GM23338 (cell line): Measurements from ENCODE around the gene NDC80. TPM values are rescaled to one million over a fixed set of nuclear protein-coding genes. Genes with fewer than 3 reads are reported as not detected.

Source experiments
- ATAC-seq: fragments of 200-7000 bp; cut with Tn5 transposase; 3 replicates; pipeline ENCODE4 v1.9.1; 2020
- DNase-seq: peaks from one replicate; pipeline ENCODE4 v3.0.0-alpha.2; 2015; ENCODE audit warnings: low spot score
- H2AFZ ChIP-seq: fragments of 200-600 bp; sonication (generic); 2 replicates; pipeline ENCODE4 v1.8.0; 2016; ENCODE audit warnings: antibody characterized with exemption, mild to moderate bottlenecking, moderate library complexity
- H3F3A ChIP-seq: fragments of 200-600 bp; sonication (generic); replicated peaks from 2 replicates; pipeline ENCODE4 v1.8.0; 2017; ENCODE audit warnings: antibody characterized with exemption, mixed run types, low read depth
- H3K27ac ChIP-seq: fragments of 200-600 bp; sonication (generic); 2 replicates; pipeline ENCODE4 v1.6.1; 2016; ENCODE audit warnings: low read depth
- H3K27me3 ChIP-seq: fragments of 200-600 bp; sonication (generic); 2 replicates; pipeline ENCODE4 v1.8.0; 2016; ENCODE audit warnings: mild to moderate bottlenecking, mixed run types, moderate library complexity; ENCODE audit not compliant: insufficient read depth
- H3K36me3 ChIP-seq: fragments of 200-600 bp; sonication (generic); 2 replicates; pipeline ENCODE4 v1.8.0; 2016; ENCODE audit warnings: mild to moderate bottlenecking; ENCODE audit not compliant: insufficient read depth
- H3K4me1 ChIP-seq: fragments of 200-600 bp; sonication (generic); 2 replicates; pipeline ENCODE4 v1.8.0; 2016; ENCODE audit warnings: mild to moderate bottlenecking, moderate library complexity; ENCODE audit not compliant: insufficient read depth
- H3K4me2 ChIP-seq: fragments of 200-600 bp; sonication (generic); 2 replicates; pipeline ENCODE4 v1.7.1; 2017; ENCODE audit warnings: mixed run types
- H3K4me3 ChIP-seq: fragments of 200-600 bp; sonication (generic); 2 replicates; pipeline ENCODE4 v1.6.1; 2016; ENCODE audit warnings: mixed run types
- H3K79me2 ChIP-seq: fragments of 200-600 bp; sonication (generic); replicated peaks from 2 replicates; pipeline ENCODE4 v1.8.0; 2017; ENCODE audit warnings: mild to moderate bottlenecking; ENCODE audit not compliant: insufficient read depth
- H3K9me2 ChIP-seq: fragments of 200-600 bp; sonication (generic); 2 replicates; pipeline ENCODE4 v1.8.0; 2017; ENCODE audit not compliant: insufficient read depth
- H4K20me1 ChIP-seq: fragments of 200-600 bp; sonication (generic); replicated peaks from 2 replicates; pipeline ENCODE4 v1.8.0; 2017; ENCODE audit warnings: mild to moderate bottlenecking; ENCODE audit not compliant: insufficient read depth
- H3K27ac Mint-ChIP-seq: 2 replicates; pipeline ENCODE4 v1.8.0; 2020; ENCODE audit warnings: inconsistent platforms, mild to moderate bottlenecking, moderate library complexity, mixed read lengths
- H3K27me3 Mint-ChIP-seq: 3 replicates; pipeline ENCODE4 v1.8.0; 2022; ENCODE audit warnings: low read depth, mild to moderate bottlenecking, moderate library complexity, mixed read lengths, inconsistent platforms; ENCODE audit not compliant: insufficient read depth, poor library complexity
- H3K36me3 Mint-ChIP-seq: 3 replicates; pipeline ENCODE4 v1.8.0; 2021; ENCODE audit warnings: low read depth, mild to moderate bottlenecking, inconsistent platforms, moderate library complexity, mixed read lengths
- H3K4me1 Mint-ChIP-seq: 3 replicates; pipeline ENCODE4 v1.8.0; 2020; ENCODE audit warnings: mild to moderate bottlenecking, inconsistent platforms, mixed read lengths
- H3K4me3 Mint-ChIP-seq: 3 replicates; pipeline ENCODE4 v1.8.0; 2021; ENCODE audit warnings: moderate library complexity, mild to moderate bottlenecking, inconsistent platforms, mixed read lengths
- H3K9me3 Mint-ChIP-seq: 3 replicates; pipeline ENCODE4 v1.8.0; 2020; ENCODE audit warnings: moderate library complexity, mild to moderate bottlenecking, inconsistent platforms, mixed read lengths
- CREB1 ChIP-seq: fragments of 250-450 bp; sonication (Bioruptor Pico); IDR thresholded peaks from 2 replicates; pipeline ENCODE4 v1.5.0; 2020; ENCODE audit warnings: low read depth, mild to moderate bottlenecking, moderate library complexity
- EZH2phosphoT487 ChIP-seq: fragments of 200-600 bp; sonication (generic); IDR thresholded peaks from one replicate; pipeline ENCODE4 v1.8.1; 2018; ENCODE audit warnings: antibody characterized with exemption; ENCODE audit not compliant: unreplicated experiment
- ZNF114 ChIP-seq: fragments of 250-450 bp; sonication (Bioruptor Pico); IDR thresholded peaks from 2 replicates; pipeline ENCODE4 v1.5.0; 2020; ENCODE audit warnings: mild to moderate bottlenecking, moderate library complexity
- ZNF331 ChIP-seq: fragments of 250-450 bp; sonication (Bioruptor Pico); IDR thresholded peaks from 2 replicates; pipeline ENCODE4 v1.5.0; 2020; ENCODE audit warnings: low read depth, mild to moderate bottlenecking, moderate library complexity
- polyA plus RNA-seq: library from polyadenylated mRNA; unstranded; fragments of >200 nt; fragmentation: Nextera tagmentation; extraction: Ambion mirVana; gene quantifications from 2 replicates; pipeline ENCODE4 v1.2.1, GENCODE V29; 2016
- total RNA-seq: library from RNA; depleted of rRNA; stranded (reverse); fragments of >200 nt; shearing (Covaris generic); gene quantifications from 2 replicates; pipeline ENCODE4 v1.2.3, GENCODE V29; 2014
- TF ChIP-seq, protein P1 (sequence below): fragments of 250-450 bp; sonication (Bioruptor Pico); IDR thresholded peaks from 2 replicates; pipeline ENCODE4 v1.5.0; 2020; ENCODE audit warnings: mild to moderate bottlenecking, moderate library complexity
- TF ChIP-seq, protein P2 (sequence below), 2 experiments: fragments of 200-600 bp in 1 of 2; sonication (generic) in 1 of 2; conservative IDR thresholded peaks; 2 replicates each; pipeline versions ENCODE4 v1.5.1 to v1.6.1; 2016 to 2017; ENCODE audit warnings: antibody characterized with exemption in 2 of 2, low read depth in 2 of 2, mild to moderate bottlenecking in 2 of 2, moderate library complexity in 1 of 2

The NDC80 gene
- total and polyA plus RNA-seq, 2 experiments from 2014 or later: 36.6 to 58.4 TPM

DNA sequence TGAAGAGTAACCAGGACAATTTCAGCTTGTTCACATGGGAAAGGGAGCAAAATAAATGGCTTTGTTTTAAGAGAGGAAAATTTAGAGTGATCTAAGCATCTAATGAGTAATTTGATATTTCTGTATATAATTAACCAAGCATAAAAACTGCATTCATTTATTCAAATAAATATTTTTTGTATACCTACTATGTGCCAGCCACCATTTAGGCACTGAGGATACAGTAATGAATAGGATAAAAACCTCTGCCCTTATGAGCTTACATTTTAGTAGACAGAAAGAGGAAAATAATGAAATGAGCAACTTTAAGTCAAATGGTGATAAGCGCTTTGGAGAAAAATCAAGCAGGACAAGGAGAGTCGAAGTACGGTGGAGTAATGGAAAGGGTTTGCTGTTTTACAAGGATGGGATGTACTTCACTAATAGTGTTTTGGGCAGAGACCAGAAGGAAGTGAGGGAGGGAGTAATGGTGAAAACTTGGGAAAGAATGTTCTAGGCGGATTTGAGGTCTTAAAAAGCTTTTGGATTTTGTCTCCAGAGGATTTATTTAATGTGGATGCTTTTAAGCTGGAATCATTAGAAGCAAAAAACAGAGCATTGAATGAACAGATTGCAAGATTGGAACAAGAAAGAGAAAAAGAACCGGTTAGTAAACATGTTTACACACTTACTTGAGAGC lies 17.4 kb downstream of the NDC80 start:
- DNase-seq (no peak), ATAC-seq (no peak)
- Histone ChIP-seq H3K4me2 (no peak overlapping the region), H4K20me1 (peaks cover 6% of the 10 kb centered on the region; the same call in 1 of the 2 replicates), H3K4me1 (no peaks in the 10 kb centered on the region), H3K36me3 (peaks cover 57% of the 10 kb centered on the region), H2AFZ (no peak overlapping the region), H3K9me2 (no peaks in the 10 kb centered on the region), H3K4me3 (no peak overlapping the region), H3K79me2 (no peaks in the 10 kb centered on the region), H3K27ac (no peak overlapping the region), H3K27me3 (no peaks in the 10 kb centered on the region), H3F3A (no peaks in the 10 kb centered on the region)
- peaks cover 52% of the 10 kb centered on the region for H3K36me3 Mint-ChIP-seq
- no peak for TF ChIP-seq ZNF114
- TF ChIP-seq CREB1 (CRISPR knock-in tag): no peak
- TF ChIP-seq, protein P1, sequence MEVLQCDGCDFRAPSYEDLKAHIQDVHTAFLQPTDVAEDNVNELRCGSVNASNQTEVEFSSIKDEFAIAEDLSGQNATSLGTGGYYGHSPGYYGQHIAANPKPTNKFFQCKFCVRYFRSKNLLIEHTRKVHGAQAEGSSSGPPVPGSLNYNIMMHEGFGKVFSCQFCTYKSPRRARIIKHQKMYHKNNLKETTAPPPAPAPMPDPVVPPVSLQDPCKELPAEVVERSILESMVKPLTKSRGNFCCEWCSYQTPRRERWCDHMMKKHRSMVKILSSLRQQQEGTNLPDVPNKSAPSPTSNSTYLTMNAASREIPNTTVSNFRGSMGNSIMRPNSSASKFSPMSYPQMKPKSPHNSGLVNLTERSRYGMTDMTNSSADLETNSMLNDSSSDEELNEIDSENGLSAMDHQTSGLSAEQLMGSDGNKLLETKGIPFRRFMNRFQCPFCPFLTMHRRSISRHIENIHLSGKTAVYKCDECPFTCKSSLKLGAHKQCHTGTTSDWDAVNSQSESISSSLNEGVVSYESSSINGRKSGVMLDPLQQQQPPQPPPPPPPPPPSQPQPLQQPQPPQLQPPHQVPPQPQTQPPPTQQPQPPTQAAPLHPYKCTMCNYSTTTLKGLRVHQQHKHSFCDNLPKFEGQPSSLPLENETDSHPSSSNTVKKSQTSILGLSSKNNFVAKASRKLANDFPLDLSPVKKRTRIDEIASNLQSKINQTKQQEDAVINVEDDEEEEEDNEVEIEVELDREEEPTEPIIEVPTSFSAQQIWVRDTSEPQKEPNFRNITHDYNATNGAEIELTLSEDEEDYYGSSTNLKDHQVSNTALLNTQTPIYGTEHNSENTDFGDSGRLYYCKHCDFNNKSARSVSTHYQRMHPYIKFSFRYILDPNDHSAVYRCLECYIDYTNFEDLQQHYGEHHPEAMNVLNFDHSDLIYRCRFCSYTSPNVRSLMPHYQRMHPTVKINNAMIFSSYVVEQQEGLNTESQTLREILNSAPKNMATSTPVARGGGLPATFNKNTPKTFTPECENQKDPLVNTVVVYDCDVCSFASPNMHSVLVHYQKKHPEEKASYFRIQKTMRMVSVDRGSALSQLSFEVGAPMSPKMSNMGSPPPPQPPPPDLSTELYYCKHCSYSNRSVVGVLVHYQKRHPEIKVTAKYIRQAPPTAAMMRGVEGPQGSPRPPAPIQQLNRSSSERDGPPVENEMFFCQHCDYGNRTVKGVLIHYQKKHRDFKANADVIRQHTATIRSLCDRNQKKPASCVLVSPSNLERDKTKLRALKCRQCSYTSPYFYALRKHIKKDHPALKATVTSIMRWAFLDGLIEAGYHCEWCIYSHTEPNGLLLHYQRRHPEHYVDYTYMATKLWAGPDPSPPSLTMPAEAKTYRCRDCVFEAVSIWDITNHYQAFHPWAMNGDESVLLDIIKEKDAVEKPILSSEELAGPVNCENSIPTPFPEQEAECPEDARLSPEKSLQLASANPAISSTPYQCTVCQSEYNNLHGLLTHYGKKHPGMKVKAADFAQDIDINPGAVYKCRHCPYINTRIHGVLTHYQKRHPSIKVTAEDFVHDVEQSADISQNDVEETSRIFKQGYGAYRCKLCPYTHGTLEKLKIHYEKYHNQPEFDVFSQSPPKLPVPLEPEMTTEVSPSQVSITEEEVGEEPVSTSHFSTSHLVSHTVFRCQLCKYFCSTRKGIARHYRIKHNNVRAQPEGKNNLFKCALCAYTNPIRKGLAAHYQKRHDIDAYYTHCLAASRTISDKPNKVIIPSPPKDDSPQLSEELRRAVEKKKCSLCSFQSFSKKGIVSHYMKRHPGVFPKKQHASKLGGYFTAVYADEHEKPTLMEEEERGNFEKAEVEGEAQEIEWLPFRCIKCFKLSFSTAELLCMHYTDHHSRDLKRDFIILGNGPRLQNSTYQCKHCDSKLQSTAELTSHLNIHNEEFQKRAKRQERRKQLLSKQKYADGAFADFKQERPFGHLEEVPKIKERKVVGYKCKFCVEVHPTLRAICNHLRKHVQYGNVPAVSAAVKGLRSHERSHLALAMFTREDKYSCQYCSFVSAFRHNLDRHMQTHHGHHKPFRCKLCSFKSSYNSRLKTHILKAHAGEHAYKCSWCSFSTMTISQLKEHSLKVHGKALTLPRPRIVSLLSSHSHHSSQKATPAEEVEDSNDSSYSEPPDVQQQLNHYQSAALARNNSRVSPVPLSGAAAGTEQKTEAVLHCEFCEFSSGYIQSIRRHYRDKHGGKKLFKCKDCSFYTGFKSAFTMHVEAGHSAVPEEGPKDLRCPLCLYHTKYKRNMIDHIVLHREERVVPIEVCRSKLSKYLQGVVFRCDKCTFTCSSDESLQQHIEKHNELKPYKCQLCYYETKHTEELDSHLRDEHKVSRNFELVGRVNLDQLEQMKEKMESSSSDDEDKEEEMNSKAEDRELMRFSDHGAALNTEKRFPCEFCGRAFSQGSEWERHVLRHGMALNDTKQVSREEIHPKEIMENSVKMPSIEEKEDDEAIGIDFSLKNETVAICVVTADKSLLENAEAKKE: no peak
- no peak for TF ChIP-seq ZNF331 (CRISPR knock-in tag)
- no peak for TF ChIP-seq EZH2phosphoT487
- TF ChIP-seq, protein P2, sequence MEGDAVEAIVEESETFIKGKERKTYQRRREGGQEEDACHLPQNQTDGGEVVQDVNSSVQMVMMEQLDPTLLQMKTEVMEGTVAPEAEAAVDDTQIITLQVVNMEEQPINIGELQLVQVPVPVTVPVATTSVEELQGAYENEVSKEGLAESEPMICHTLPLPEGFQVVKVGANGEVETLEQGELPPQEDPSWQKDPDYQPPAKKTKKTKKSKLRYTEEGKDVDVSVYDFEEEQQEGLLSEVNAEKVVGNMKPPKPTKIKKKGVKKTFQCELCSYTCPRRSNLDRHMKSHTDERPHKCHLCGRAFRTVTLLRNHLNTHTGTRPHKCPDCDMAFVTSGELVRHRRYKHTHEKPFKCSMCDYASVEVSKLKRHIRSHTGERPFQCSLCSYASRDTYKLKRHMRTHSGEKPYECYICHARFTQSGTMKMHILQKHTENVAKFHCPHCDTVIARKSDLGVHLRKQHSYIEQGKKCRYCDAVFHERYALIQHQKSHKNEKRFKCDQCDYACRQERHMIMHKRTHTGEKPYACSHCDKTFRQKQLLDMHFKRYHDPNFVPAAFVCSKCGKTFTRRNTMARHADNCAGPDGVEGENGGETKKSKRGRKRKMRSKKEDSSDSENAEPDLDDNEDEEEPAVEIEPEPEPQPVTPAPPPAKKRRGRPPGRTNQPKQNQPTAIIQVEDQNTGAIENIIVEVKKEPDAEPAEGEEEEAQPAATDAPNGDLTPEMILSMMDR (conservative IDR thresholded peaks at IDR 0.05; ENCODE audit: low read depth in 2 of 2): no peak
- H3K27me3 Mint-ChIP-seq: no peaks in the 10 kb centered on the region
- no peak overlapping the region for H3K4me3 Mint-ChIP-seq
- 0 out of 2 replicates have a peak overlapping the region, but pooled peaks have one; percentile 1 for H3K27ac Mint-ChIP-seq
- no peaks in the 10 kb centered on the region for H3K9me3 Mint-ChIP-seq
- no peaks in the 10 kb centered on the region for H3K4me1 Mint-ChIP-seq
